OCI-LY1 (cell line): ENCODE results near the gene KCNMB2.

ENCODE experiments used
- H2AFZ ChIP-seq: fragments of 200-600 bp; sonication (generic), shearing (Covaris generic); 2 replicates; pipeline ENCODE4 v1.6.0; 2014; ENCODE audit warnings: antibody characterized with exemption, mild to moderate bottlenecking, low read length
- H3F3A ChIP-seq: fragments of 200-600 bp; sonication (generic), shearing (Covaris generic); 2 replicates; pipeline ENCODE4 v1.6.0; 2014; ENCODE audit warnings: mild to moderate bottlenecking, antibody characterized with exemption, low read length, moderate library complexity; ENCODE audit not compliant: insufficient read depth
- H3K27ac ChIP-seq: fragments of 200-600 bp; sonication (generic); 2 replicates; pipeline ENCODE4 v1.5.1; 2014; ENCODE audit warnings: low read length, mixed run types, mild to moderate bottlenecking, low read depth; ENCODE audit not compliant: poor library complexity, severe bottlenecking
- H3K27me3 ChIP-seq: fragments of 200-600 bp; sonication (generic); 2 replicates; pipeline ENCODE4 v1.6.0; 2014; ENCODE audit warnings: antibody characterized with exemption, mild to moderate bottlenecking, low read length, moderate library complexity; ENCODE audit not compliant: insufficient read depth
- H3K36me3 ChIP-seq: fragments of 200-600 bp; sonication (generic); 2 replicates; pipeline ENCODE4 v1.6.1; 2014; ENCODE audit warnings: mild to moderate bottlenecking, antibody characterized with exemption, low read length, moderate library complexity, mixed read lengths; ENCODE audit not compliant: insufficient read depth
- H3K4me1 ChIP-seq: fragments of 200-600 bp; sonication (generic); 2 replicates; pipeline ENCODE4 v1.5.1; 2014; ENCODE audit warnings: mild to moderate bottlenecking, low read length, moderate library complexity; ENCODE audit not compliant: insufficient read depth, severe bottlenecking
- H3K4me2 ChIP-seq: fragments of 200-600 bp; sonication (generic), shearing (Covaris generic); 2 replicates; pipeline ENCODE4 v1.6.1; 2014; ENCODE audit warnings: low read length
- H3K4me3 ChIP-seq: fragments of 200-600 bp; sonication (generic); 2 replicates; pipeline ENCODE4 v1.5.1; 2014; ENCODE audit warnings: low read length, low read depth, mild to moderate bottlenecking, mixed read lengths; ENCODE audit not compliant: poor library complexity, severe bottlenecking
- H3K79me2 ChIP-seq: fragments of 200-600 bp; shearing (Covaris generic); 2 replicates; pipeline ENCODE4 v1.6.1; 2016; ENCODE audit warnings: mixed run types, low read length, mixed read lengths; ENCODE audit not compliant: insufficient read depth
- H3K9ac ChIP-seq: fragments of 200-600 bp; sonication (generic), shearing (Covaris generic); 2 replicates; pipeline ENCODE4 v1.6.1; 2014; ENCODE audit warnings: mild to moderate bottlenecking, low read length, mixed read lengths
- H3K9me2 ChIP-seq: fragments of 200-600 bp; sonication (generic), shearing (Covaris generic); 2 replicates; pipeline ENCODE4 v1.6.1; 2014; ENCODE audit warnings: low read depth, mild to moderate bottlenecking, low read length, mixed read lengths
- H3K9me3 ChIP-seq: fragments of 200-600 bp; shearing (Covaris generic); 2 replicates; pipeline ENCODE4 v1.6.1; 2014; ENCODE audit warnings: low read length, mixed read lengths
- H4K20me1 ChIP-seq: fragments of 200-600 bp; sonication (generic), shearing (Covaris generic); 2 replicates; pipeline ENCODE4 v1.6.0; 2016; ENCODE audit warnings: mild to moderate bottlenecking, low read length; ENCODE audit not compliant: insufficient read depth
- CTCF ChIP-seq: fragments of 200-600 bp; sonication (generic), shearing (Covaris generic); IDR thresholded peaks from 2 replicates; pipeline ENCODE4 v1.5.1; 2017; ENCODE audit warnings: mild to moderate bottlenecking, antibody characterized with exemption, low read length, moderate library complexity, mixed read lengths
- EZH2 ChIP-seq: fragments of 200-600 bp; sonication (generic), shearing (Covaris generic); IDR thresholded peaks from 2 replicates; pipeline ENCODE4 v1.8.0; 2017; ENCODE audit warnings: borderline replicate concordance, mixed run types, mild to moderate bottlenecking, antibody characterized with exemption, low read length, moderate library complexity, mixed read lengths

Gene KCNMB2

GRCh38 chr3:178597371-178597770 is 61.1 kb downstream of the KCNMB2 start:
- H3K9me2 ChIP-seq = no peaks in the 10 kb centered on the region
- TF ChIP-seq EZH2 (no peak), CTCF (no peak)
- no peak overlapping the region for H3K4me3 ChIP-seq
- H3K27me3 ChIP-seq = no peaks in the 10 kb centered on the region
- no peak overlapping the region for H3K27ac ChIP-seq
- H3K4me2 ChIP-seq = no peak overlapping the region
- H3K9ac ChIP-seq = no peak overlapping the region
- H4K20me1 ChIP-seq = no peaks in the 10 kb centered on the region
- no peaks in the 10 kb centered on the region for H3K36me3 ChIP-seq
- H3K79me2 ChIP-seq = no peaks in the 10 kb centered on the region
- no peaks in the 10 kb centered on the region for H3K9me3 ChIP-seq
- H3K4me1 ChIP-seq = no peaks in the 10 kb centered on the region
- H3F3A ChIP-seq = no peaks in the 10 kb centered on the region
- no peak overlapping the region for H2AFZ ChIP-seq

- no peaks in the 10 kb centered on the region for H3K27me3 ChIP-seq
- TF ChIP-seq EZH2 (no peak), CTCF (no peak)
- H3K9me2 ChIP-seq = no peaks in the 10 kb centered on the region
- H3K79me2 ChIP-seq = no peaks in the 10 kb centered on the region
- no peak overlapping the region for H3K9ac ChIP-seq
- no peak overlapping the region for H3K4me3 ChIP-seq
- no peak overlapping the region for H3K4me2 ChIP-seq
- no peaks in the 10 kb centered on the region for H3K36me3 ChIP-seq
- H3F3A ChIP-seq = no peaks in the 10 kb centered on the region
- no peaks in the 10 kb centered on the region for H4K20me1 ChIP-seq
- no peak overlapping the region for H3K27ac ChIP-seq
- no peak overlapping the region for H2AFZ ChIP-seq
- H3K4me1 ChIP-seq = no peaks in the 10 kb centered on the region
- H3K9me3 ChIP-seq = no peaks in the 10 kb centered on the region
These were observed 66.6 kb downstream of the KCNMB2 start for GRCh38 chr3:178602856-178603255.

GRCh38 chr3:178603735-178604134 is 67.5 kb downstream of the KCNMB2 start:
- H4K20me1 ChIP-seq = no peaks in the 10 kb centered on the region
- H3K36me3 ChIP-seq = no peaks in the 10 kb centered on the region
- no peaks in the 10 kb centered on the region for H3K9me2 ChIP-seq
- H3F3A ChIP-seq = no peaks in the 10 kb centered on the region
- no peaks in the 10 kb centered on the region for H3K9me3 ChIP-seq
- no peaks in the 10 kb centered on the region for H3K27me3 ChIP-seq
- H2AFZ ChIP-seq = no peak overlapping the region
- H3K27ac ChIP-seq = no peak overlapping the region
- no peaks in the 10 kb centered on the region for H3K79me2 ChIP-seq
- no peak overlapping the region for H3K9ac ChIP-seq
- H3K4me2 ChIP-seq = no peak overlapping the region
- TF ChIP-seq EZH2 = no peak
- no peak for TF ChIP-seq CTCF
- no peaks in the 10 kb centered on the region for H3K4me1 ChIP-seq
- H3K4me3 ChIP-seq = no peak overlapping the region
